T follicular helper cell (primary cell): ENCODE measurements around the gene THG1L.
"Not testable (repeated sequence)": the region's sequence is repeated elsewhere in the genome, so short reads cannot be mapped to it uniquely, and the experiment has no call there.

Experiments
- DNase-seq: peaks from one replicate; pipeline ENCODE4 v3.0.0-alpha.2; 2020; ENCODE audit warnings: low read depth

THG1L gene

DNA sequence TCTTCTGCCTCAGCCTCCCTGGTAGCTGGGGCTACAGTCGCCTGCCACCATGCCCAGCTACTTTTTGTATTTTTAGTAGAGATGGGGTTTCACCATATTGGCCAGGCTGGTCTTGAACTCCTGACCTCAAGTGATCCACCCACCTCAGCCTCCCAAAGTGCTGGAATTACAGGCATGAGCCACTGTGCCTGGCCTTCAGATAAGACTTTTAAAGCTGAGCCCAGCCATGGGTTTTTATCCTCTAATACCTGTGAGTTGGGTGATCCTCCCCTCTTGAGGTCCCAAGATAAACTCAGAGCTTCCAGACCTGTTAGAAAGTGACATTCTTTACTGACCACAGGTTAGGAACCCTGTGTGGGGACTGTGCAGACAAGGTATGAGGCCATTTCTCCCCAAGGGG is 3.4 kb upstream of the THG1L start:
- DNase-seq: not testable (repeated sequence)

DNA sequence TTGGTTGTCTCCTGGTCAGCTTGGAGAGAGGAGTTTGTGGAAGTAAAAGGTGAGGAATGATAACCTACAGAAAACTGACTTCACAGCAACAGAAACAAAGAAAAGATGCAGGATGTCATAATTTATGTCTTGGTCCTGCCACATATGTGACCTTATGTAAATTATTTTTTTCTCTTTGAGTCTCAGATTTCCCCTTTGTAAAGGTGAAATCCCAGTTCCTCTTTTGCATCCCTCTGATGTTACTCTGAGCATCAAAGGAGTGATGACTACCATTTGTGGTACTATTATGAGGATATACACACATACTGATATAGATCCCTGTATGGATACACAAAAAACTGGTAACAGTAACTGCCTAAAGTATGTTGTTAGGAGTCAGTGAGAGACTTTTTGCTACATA is 1.4 kb upstream of the THG1L start:
- DNase-seq: no peak

DNA sequence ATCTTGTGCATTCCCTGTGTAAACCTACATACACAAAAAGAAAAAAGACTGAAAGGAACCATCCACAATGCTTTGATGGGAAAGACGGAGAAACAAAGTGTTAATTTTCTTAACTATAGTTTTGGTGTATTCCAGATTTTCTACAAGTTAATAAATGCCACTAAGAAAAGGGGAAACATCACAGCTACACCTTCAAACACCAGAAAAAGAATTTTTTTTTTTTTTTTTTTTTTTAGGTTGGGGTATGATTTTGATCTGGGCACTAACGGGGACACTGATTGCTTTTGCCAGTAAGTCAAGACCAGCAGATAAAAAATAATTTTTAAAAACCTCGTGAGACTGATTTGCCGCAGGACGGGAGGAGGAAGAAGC is 334 bp upstream of the THG1L start:
- no peak for DNase-seq

DNA sequence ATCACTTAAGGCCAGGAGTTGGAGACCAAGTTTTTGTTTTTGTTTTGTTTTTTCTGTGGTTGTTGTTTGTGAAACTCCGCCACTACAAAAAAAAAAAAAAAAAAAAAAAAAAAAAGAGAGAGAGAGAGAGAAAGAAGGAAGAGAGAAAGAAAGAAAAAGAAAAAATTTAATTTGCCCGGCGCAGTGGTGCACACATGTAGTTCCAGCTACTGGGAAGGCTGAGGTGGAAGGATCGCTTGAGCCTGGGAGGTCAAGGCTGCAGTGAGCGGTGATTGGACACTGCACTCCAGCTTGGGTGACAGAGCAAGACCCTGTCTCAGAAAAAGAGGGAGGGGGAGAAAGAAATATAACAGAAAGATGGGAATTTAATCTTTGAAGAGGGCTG is 902 bp downstream of the THG1L start:
- no peak for DNase-seq

DNA sequence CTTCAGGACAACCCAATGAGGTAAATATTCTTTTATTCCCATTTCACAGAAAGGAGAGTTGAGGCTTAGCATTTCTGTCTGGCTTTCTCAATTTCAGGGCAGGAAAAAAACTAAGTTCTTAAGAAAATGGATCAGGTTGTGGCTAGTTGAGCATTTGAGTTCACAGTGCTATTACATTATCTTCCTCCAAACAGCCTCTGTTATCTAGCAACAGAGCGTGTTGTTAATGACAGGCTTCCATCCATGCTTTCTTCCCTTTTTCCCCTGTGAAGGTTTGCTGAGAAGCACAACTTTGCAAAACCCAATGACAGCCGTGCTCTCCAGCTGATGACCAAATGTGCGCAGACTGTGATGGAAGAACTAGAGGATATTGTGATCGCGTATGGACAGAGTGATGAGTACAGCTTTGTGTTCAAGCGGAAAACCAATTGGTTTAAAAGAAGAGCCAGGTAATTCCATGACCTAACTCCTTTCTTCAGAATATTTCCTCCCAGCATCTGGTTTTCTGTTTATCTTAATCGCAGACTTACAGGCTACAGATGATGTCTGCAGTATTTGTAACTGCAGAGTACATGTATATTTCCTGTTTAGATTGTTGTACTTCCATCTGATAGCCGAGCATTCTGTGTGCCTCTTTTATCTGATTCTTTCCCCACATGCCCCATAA is 1.5 kb downstream of the THG1L start:
- no peak for DNase-seq

DNA sequence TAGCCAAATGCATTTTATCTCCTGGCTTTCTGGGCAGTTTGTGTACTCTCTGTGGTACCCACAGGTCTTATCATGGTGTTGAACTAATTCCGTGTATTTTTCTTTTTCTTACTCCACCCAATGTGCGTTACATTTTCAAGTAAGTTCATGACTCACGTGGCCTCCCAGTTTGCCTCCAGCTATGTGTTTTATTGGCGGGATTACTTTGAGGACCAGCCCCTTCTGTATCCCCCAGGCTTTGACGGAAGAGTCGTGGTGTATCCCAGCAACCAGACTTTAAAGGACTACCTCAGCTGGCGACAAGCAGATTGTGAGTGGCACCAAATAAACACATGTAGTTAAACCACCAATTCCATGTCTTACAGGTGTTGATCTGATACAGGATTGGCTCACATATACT is 3.2 kb downstream of the THG1L start:
- DNase-seq: no peak

DNA sequence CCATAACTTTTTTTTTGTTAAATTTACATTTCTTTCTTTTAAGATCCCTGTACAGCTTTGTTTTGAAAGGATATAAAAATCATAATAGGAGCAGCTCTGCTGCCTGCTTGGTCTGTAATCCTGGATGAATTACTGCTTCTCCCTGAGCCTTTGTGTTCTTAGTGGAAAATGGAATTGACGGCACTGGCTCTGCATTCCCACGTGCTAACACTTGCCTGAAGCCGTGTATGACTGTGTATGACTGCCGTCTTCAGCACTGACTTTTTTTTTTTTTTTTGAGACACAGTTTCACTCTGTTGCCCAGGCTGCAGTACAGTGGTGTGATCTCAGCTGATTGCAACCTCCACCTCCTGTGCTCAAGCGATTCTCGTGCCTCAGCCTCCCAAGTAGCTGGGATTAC is 4.8 kb downstream of the THG1L start:
- DNase-seq: no peak

DNA sequence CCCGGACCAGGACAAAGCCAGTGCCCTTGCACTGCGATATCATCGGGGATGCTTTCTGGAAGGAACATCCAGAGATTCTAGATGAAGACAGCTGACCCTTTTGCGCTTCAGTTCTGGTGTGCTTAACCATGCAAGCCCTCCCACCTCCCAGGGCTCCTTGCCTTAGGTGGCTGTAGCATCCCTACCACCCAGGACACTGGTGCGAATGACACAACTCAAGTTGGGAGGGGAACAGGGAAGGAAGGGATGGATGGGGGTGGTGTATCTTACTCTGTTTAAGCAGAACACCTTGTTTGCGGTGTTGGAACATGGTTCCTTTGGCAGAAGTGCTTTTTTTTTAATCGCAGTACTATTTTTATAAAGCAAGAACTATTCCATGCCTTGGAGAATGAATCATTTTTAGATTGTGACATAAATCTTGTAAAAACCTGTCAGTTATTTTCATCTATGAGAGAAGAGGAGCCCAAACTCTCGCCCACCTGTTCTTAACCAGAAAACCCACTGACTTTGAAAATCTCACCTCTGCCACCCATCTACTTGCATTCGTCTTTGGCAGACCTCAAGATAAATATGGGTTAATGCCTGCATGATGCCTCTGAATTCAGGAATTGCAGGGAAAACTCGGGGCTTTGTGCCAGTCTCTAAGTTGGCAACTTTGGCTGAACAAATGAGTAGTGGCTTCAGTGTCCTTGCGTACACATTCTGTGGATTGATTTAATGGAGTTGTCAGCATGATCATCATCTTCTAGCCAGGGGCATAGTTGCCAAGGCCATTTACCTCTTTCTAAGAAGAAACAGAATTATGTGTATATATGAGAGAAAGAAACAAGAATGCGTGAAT is 8.4 kb downstream of the THG1L start:
- DNase-seq: no peak

DNA sequence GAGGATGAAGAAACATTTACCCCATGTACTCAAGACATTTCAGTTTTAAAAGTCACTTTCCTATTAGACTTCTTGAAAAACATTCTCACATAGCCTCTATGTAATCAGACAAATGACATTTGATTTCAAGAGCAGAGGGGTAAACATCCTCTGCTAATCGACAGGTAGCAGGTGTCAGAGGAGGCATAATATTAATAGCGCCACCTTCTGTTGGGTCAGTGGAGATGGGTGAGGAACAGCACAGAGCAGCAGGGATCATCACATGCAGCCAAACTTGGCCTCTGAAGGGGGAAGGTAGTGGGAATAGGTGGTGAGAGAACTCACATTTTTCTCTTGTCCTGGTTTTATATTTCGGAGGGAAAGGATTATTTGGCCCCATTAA is 9.0 kb downstream of the THG1L start:
- no peak for DNase-seq

DNA sequence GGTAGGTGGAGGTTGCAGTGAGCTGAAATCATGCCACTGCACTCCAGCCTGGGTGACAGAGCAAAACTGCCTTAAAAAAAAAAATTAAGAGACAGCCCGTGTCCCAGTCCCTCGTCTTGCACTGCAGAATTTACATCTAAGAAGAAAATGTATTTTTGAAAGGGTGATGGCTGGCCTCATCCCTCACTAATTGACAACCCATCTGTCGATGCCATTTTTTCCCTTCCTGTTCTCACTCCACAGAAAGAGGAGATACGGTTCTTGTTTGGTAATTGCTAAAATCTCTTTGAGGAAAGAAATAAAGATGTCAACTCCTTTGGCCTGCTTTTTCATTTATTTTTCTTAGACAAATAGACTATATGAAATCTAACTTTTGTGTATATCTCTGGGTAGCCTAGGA is 9.9 kb downstream of the THG1L start:
- no peak for DNase-seq

DNA sequence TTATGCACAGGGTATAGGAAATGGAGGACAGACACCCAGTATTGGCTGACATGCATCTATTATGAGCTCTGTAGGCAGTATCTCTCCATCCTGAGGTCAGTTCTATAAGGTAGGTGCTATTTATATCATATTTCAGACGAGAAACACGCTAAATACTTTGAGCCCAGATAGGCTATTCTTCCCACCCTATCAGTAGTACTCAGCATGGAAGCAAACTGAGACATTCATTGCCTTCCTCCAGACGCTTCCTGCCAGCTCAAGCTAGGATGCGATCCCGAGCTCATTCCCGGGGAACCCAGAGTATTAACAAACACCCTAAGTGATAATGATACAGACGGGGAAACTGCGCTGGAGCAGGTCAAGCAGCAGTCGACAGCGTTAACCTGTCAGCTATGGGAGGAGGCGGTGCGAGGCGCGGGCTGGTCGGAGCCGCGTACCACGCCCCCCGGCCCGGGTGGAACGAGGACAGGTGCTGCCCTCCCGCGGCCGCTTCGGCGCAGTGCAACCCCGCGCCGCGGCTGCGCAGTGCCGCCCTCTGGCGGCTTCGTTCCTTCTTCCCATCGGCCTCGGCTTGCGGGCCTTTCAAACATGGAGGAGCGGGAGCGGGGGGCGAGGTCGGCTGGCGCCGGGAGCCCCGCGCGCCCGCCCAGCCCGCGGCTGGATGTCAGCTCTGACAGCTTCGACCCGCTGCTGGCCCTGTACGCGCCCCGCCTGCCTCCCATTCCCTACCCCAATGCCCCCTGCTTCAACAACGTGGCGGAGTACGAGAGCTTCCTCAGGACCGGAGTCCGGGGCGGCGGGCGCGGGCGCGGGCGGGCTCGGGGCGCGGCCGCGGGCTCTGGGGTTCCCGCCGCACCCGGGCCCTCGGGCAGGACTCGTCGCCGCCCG is 12.2 kb downstream of the THG1L start, which contains the start of gene LSM11:
Gene LSM11, plus strand, starts transcription at position 550 of the 888 bp plus-strand sequence. Its CDS starts 39 bp downstream, at position 589.
- peak; percentile 81 for DNase-seq

DNA sequence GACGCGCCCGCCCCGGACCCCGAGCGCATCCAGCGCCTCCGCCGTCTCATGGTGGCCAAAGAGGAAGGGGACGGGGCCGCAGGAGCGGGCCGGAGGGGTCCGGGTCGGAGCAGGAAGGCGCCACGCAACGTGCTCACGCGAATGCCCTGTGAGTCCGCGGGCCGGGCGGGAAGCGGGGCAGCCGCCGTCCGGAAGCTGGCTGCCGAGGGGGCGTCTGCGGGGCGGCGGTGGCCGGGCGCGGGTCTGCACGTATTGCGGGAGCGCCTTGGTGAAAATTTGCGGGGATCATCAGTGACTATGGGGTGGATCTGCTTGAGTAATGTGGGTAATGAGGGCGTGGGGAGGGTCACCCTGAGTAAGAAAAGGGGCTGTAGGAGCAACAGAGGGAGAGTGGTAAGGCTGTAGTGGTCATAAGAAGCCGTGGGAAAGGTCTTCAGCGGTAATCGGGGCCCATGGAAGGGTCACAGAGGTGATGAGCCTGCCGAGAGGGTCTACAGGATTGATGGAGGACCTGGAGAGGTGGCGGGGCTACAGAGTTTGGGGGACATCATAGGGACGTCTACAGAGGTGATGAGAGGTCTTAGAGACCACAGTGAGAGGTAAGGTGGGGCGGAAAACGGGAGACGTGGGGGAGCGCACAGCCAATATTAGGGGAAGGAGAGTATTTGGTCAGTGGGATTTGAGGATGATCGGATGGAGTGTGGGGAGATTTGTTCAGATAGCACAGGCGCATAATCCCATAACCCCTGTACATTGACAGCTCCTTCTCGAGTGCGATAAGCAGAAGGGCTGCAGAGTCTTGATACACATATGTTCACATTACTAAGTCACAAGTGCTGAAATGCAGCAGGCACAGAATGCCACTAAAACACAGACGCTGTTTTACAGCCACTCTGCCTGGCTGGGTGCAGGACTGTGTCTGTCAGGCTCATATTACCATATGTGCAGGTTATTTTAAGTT is 13.1 kb downstream of the THG1L start:
- DNase-seq: no peak

DNA sequence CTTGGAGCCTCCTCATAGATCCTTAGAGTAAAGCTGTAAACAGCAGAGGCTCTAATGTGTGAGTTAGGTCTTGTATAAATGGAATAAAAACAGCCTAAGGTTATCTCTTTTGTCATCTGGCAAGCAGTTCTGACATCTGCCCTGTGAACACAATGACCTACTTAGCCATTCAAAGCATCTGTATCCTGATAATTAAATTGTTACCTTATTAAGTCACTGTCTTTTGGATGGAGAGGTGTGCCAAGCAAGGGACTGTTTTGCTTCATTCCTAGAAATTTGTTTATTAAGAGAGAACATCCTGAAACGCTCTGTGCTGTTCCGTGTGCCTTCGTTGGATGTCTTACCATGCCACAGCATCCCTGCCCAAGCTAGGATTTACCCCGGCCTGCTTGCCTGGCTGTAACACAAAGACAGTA is 13.8 kb downstream of the THG1L start:
- no peak for DNase-seq

DNA sequence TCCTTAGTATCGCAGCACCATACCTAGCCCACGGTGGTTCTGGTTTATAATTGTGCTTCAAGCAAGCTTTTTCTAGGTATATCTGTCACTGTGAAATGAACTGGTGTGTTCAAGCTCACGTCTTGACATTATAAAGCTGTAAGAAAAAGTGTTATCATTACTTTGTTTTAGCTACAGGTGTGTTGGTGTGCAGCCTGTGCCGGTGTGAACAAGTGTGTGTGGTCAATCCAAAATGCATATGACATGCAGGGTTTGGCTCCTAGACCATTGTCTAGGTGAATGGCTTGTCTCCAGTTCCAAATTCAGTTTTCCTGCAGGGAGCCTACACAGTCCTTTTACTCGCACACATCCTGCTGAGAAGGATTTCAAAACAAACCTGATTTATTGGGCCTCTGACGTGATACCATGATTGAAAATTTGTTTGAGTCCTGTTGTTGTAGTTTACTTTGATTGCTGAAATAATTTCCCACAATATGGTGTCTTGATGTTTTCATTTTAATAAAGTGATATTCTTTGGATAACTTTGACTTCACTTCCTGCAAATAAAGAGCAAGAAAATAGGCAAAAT is 16.0 kb downstream of the THG1L start:
- no peak for DNase-seq

DNA sequence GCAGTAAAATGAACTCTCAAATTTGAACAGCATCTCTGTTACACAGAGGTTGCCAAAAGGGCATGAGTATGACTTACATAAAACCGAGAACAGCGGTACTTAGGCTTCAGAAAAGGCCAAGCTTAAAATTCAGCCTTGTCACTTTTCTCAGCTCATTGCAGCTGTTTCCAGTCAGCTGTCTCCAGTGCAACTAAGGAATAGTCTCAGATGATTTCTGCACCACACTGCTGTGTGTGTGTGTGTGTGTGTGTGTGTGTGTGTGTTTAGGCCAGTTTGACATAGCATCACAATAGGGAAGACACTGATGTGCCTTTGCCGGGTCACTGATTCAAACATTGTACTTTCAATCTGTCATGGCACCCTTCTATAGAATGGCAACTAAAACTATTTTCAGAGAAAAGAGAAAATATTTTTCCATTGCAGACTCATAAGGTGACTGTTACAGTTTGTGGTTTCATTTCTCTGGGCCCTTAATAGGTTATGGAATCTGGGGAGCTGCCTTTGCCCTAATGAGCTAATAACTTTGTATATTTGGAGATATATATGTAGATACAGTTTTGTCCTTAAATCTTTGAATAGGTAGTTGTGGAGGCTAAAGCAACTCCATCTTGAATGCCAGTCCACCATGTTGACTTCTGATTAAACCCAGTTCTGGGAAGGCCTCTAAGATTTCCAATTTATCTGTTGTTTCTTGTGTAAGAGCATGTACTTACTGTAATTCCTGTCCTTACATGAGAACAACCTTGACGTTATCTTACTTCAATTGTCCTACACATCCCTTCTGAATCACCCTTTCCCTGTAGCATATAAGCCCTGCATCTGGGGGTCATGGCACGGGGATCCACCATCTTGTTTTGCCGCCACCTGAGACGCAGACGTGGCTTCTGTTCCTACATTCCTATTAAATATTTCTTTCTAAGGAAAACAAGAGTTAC is 16.8 kb downstream of the THG1L start:
- DNase-seq: no peak

DNA sequence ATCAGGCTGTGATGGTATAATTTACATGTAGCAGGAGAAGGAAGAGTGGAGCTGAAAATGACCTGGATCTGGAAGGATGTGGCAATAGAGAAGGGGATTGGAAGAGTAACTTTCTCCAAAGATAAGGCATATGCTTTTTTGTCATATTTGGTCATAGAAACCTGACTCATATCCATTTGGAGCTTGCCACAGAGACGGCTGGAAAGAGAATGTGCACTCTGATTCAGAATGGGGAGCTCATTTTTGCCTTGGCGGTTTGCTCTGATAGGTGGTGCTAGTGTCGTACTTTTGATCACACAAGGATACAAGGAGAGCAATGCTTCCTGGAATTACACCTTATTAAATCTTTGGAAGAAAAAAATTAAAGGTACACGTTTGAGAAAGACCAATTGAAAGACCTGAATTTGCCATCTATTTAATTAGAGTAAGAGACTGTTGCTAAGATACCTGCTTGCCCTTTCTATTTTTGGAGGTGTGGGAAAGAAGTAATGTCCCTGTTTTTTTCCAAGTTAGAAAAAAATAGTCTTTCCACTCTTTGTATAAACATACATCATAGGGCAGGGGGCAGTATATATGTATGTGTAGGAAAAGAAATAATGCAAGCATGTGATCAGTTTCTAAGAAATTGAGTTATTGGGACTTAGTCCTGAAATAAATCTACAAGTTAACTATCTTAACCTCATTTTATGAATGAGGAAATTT is 17.7 kb downstream of the THG1L start:
- DNase-seq: no peak

DNA sequence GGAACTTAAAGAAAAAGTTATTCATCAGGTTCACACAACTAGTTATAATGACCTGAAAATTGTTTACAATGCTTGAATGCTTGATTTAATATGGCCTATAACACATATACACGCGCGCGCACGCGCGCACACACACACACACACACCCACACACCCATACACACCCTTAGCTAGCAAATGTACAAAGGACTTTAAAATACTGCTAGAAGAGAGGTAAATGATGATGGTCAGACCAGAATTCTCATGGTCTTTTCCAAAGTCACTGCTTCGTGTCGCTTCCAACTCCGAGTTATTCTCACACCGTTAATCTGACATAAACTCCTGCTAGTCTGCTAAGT is 18.2 kb downstream of the THG1L start:
- DNase-seq: no peak

DNA sequence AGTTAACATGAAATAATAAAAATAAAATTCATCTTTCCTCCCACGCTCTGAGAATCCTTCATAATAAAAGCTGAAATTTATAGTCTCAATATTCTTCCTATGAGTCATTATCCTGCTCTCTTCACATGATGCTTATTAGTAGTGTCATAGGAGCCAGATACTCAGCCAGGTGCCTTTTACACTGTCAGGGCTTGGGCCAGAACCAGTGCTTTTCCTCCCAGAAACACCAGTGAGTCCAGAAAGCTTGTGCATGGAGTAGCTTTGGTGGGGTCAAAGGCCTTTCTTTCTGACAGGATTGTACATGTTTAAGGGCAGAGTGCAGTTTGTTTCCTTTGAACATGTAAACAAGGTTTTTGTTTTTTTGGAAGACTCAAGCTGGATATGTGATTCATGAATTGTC is 19.1 kb downstream of the THG1L start:
- no peak for DNase-seq

DNA sequence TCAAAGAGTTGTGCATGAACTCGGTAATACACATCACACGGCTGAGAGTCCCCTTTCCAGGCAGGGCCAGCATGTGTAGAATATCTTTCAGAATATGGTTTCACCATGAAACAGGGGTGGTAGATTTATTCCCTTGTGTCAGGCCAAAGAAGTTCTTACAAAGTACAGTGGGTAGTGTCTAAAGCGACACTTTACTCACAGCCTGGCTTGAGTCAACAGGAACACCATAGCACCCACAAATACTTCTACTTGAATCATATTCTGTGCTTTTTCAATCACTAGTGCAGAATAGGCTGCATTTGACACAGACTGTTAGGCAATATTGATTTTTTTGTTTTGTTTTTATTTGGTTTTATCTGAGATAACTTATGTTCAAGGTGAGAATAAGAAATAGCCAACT is 24.9 kb downstream of the THG1L start:
- DNase-seq: no peak
